ENCODE results near the gene ADAM12. TPM values are rescaled to one million over a fixed set of nuclear protein-coding genes. Genes with fewer than 3 reads are reported as not detected.

Gene ADAM12
- total and polyA plus RNA-seq, 10 of the 15 experiments (the other 5 are each of a cell fraction or from before 2014, with no cell fraction given), result under 0.01 to 0.62 (median 0.04) TPM; not detected in 5

DNA sequence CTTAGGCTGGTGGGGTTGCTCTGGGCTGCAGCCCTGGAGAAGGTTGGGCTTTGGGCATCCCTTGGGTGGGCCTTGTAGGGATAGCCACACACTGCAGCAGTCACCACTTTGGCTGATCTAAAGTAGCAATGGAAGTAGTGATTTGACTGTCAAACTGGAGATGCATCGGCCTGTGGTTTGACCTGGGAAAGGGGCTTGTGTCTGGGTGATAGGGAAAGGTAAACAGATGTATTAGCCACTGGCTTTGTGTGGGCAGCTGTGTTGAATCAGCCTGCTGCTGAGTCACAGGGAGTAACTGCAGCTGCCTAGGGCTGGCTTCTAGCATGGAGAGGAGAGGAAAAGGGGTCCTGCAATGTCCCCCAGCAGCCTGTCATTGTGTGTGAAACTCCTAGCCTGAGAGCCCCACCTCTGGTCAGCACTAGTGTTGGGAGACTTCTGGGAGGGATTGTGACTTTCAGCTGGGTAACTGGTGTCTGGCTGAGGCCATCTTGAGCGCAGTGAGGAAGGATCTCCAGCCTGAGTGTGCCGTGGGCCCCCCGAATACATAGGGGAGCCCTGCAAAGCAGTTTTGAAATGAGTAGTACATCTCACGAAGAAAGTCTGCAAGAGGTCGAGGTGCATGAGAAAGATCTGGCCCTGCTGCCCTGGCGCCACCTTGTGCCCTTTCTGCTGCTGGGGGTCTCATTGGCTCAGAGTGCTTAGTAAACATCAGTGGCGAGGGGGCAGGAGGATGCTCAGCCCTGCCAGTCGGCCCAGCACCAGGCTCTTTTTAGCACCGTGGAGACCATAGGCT lies 374.6 kb downstream of the ADAM12 start (continued):
- TF ChIP-seq PRDM15 (CRISPR knock-in tag; IDR thresholded peaks at IDR 0.05), result no peak
- no peak for TF ChIP-seq BMI1 (IDR thresholded peaks at IDR 0.05; ENCODE audit: borderline replicate concordance)
- TF ChIP-seq WRNIP1 (IDR thresholded peaks at IDR 0.05; ENCODE audit: borderline replicate concordance, low read depth, low read length), result no peak
- no peak for TF ChIP-seq BCL11A (IDR thresholded peaks at IDR 0.05; ENCODE audit: low read depth, low read length)
- no peak for TF ChIP-seq SREBF2 (IDR thresholded peaks at IDR 0.05; ENCODE audit: low read length)
- no peak for TF ChIP-seq CHD4 (IDR thresholded peaks at IDR 0.05)
- no peak for TF ChIP-seq CBFB (IDR thresholded peaks at IDR 0.05; ENCODE audit: low read depth)
- TF ChIP-seq ZBTB33 (IDR thresholded peaks at IDR 0.05), result no peak
- no peak for TF ChIP-seq IKZF1 (conservative IDR thresholded peaks at IDR 0.05)
- no peak for TF ChIP-seq FOS (IDR thresholded peaks at IDR 0.05; ENCODE audit: borderline replicate concordance, extremely low read depth, insufficient read length)
- no peak for TF ChIP-seq SREBF1 (IDR thresholded peaks at IDR 0.05; ENCODE audit: low read length)
- TF ChIP-seq USF2 (IDR thresholded peaks at IDR 0.05; ENCODE audit: borderline replicate concordance, low read depth, low read length), result no peak
- peak; percentile 67 for TF ChIP-seq RUNX3 (IDR thresholded peaks at IDR 0.05; ENCODE audit: low read length)
- TF ChIP-seq CTCF (IDR thresholded peaks at IDR 0.05 in 2 of 3, conservative IDR thresholded peaks at IDR 0.05 in 1 of 3; ENCODE audit: control insufficient read depth in 2 of 3, extremely low read depth in 1 of 3, insufficient read depth in 1 of 3, low read depth in 3 of 3, low read length in 3 of 3), result peak in 1 of 3 experiments; percentile 16; a peak in 1 of 6 replicates
- TF ChIP-seq, protein P1, sequence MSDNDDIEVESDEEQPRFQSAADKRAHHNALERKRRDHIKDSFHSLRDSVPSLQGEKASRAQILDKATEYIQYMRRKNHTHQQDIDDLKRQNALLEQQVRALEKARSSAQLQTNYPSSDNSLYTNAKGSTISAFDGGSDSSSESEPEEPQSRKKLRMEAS (IDR thresholded peaks at IDR 0.05; ENCODE audit: low read depth, low read length), result no peak
- TF ChIP-seq HSF1 (IDR thresholded peaks at IDR 0.05; ENCODE audit: low read depth, low read length), result no peak
- no peak for TF ChIP-seq PAX5 (IDR thresholded peaks at IDR 0.05; ENCODE audit: borderline replicate concordance, low read depth, low read length)

All from GM12878 (cell line).